Stimulated activated CD4-positive, alpha-beta T cell treated with anti-CD3 and anti-CD28 coated beads, Interleukin-4, amount 100 ng/mL, for 48 hours (primary cell): ENCODE measurements around the gene FAAP100.
"Not testable (repeated sequence)": the region's sequence is repeated elsewhere in the genome, so short reads cannot be mapped to it uniquely, and the experiment has no call there.

ENCODE experiments used
- DNase-seq, 2 donors: peaks; one replicate each; pipeline ENCODE4 v3.0.0-alpha.2; 2020; ENCODE audit warnings: low read depth in 2 of 2

The FAAP100 gene

GRCh38 chr17:81552244-81553017, at the start of gene FAAP100:
Gene FAAP100 (minus strand): TSS chr17:81552353. CDS start chr17:81552330, 23 bp downstream.
- DNase-seq, result peak; percentile 75 to 77

GRCh38 chr17:81601525-81602120, 49.5 kb upstream of the FAAP100 start:
- peak in 1 of 2 donors; percentile 16 for DNase-seq

- DNase-seq, result no peak
These were observed 47.8 kb upstream of the FAAP100 start for GRCh38 chr17:81599719-81600486.

GRCh38 chr17:81593105-81593871, 41.1 kb upstream of the FAAP100 start:
- no peak for DNase-seq

GRCh38 chr17:81591971-81592370, 39.8 kb upstream of the FAAP100 start:
- DNase-seq, result no peak

- DNase-seq, result no peak
These were observed 38.0 kb upstream of the FAAP100 start for GRCh38 chr17:81590121-81590520.

GRCh38 chr17:81589612-81590011, 37.5 kb upstream of the FAAP100 start:
- DNase-seq, result no peak

GRCh38 chr17:81586096-81586495, 33.9 kb upstream of the FAAP100 start:
- no peak for DNase-seq

- not testable (repeated sequence) for DNase-seq
These were observed 32.6 kb upstream of the FAAP100 start for GRCh38 chr17:81584771-81585170.

- no peak for DNase-seq
These were observed 31.6 kb upstream of the FAAP100 start for GRCh38 chr17:81583589-81584342.

- no peak for DNase-seq
These were observed 30.6 kb upstream of the FAAP100 start for GRCh38 chr17:81582749-81583148.

GRCh38 chr17:81582341-81582740, 30.2 kb upstream of the FAAP100 start:
- DNase-seq, result no peak

GRCh38 chr17:81581758-81582157, 29.6 kb upstream of the FAAP100 start:
- no peak for DNase-seq

- no peak for DNase-seq
These were observed 28.3 kb upstream of the FAAP100 start for GRCh38 chr17:81580481-81580880.

- no peak for DNase-seq
These were observed 27.7 kb upstream of the FAAP100 start for GRCh38 chr17:81579821-81580321.

- no peak for DNase-seq
These were observed 27.1 kb upstream of the FAAP100 start for GRCh38 chr17:81579298-81579697.

GRCh38 chr17:81578561-81579225, 26.5 kb upstream of the FAAP100 start:
- DNase-seq, result no peak

GRCh38 chr17:81578038-81578441, 25.9 kb upstream of the FAAP100 start:
- no peak for DNase-seq

- DNase-seq, result no peak
These were observed 25.3 kb upstream of the FAAP100 start for GRCh38 chr17:81577278-81578000.
